HepG2 (cell line): Measurements from ENCODE around the gene CACNA2D3. TPM values are rescaled to one million over a fixed set of nuclear protein-coding genes. Genes with fewer than 3 reads are reported as not detected.

Source experiments
- ATAC-seq: fragments of 200-7000 bp; cut with Tn5 transposase; 3 replicates; pipeline ENCODE4 v1.9.1; 2020; ENCODE audit warnings: mild to moderate bottlenecking, moderate library complexity
- BruUV-seq: library from RNA; stranded (reverse); fragments of 400-500 nt; replicated peaks from 2 replicates; lab custom pipeline; 2021; lab: Mats Ljungman, UMichigan
- CTCF ChIA-PET: fragments of 300-600 bp; formaldehyde crosslinking; extraction: SDS; loops from one replicate; lab custom pipeline; 2021; ENCODE audit warnings: low total read pairs, inconsistent platforms, low intra/inter-chr PET ratio; lab: Yijun Ruan, JAX
- POLR2A ChIA-PET: fragments of 350-600 bp; sonication (Branson Sonifier 250); formaldehyde crosslinking; loops from one replicate; lab custom pipeline; 2020; ENCODE audit warnings: antibody characterized with exemption, inconsistent platforms; lab: Yijun Ruan, JAX
- DNase-seq: peaks from one replicate; pipeline ENCODE4 v3.0.0-alpha.2; 2015; ENCODE audit warnings: low spot score
- FAIRE-seq: peaks from 3 replicates; lab custom pipeline; 2011; peaks lifted over from hg19 to GRCh38; lab: Jason Lieb, UNC
- H2AFZ ChIP-seq: one replicate; pipeline ENCODE4 v1.6.1; 2011; ENCODE audit warnings: low read length, inconsistent platforms
- H3K27ac ChIP-seq: fragments of 300-600 bp; 3 replicates; pipeline ENCODE4 v1.8.0; 2011; ENCODE audit warnings: mixed run types, mild to moderate bottlenecking, mixed read lengths, low read length, inconsistent platforms; ENCODE audit not compliant: insufficient read depth; ENCODE audit errors: extremely low read length
- H3K27me3 ChIP-seq, 2 experiments: fragments of 200-600 bp in 1 of 2; 2 replicates in 1 of 2; 3 replicates in 1 of 2; pipeline versions ENCODE4 v1.6.0 to v1.8.0; 2011; ENCODE audit warnings: low read length in 2 of 2, mild to moderate bottlenecking in 2 of 2, moderate library complexity in 2 of 2, inconsistent platforms in 1 of 2; ENCODE audit not compliant: insufficient read depth in 2 of 2, control insufficient read depth in 1 of 2
- H3K36me3 ChIP-seq, 2 experiments: fragments of 200-600 bp in 1 of 2; replicated peaks in 1 of 2; 2 replicates in 1 of 2; 3 replicates in 1 of 2; pipeline versions ENCODE4 v1.5.1 to v1.8.0; 2011; ENCODE audit warnings: low read length in 2 of 2, inconsistent platforms in 1 of 2; ENCODE audit not compliant: insufficient read depth in 2 of 2, control insufficient read depth in 1 of 2
- H3K4me1 ChIP-seq: 2 replicates; pipeline ENCODE4 v1.5.1; 2012; ENCODE audit warnings: low read length, inconsistent platforms; ENCODE audit not compliant: insufficient read depth
- H3K4me2 ChIP-seq: 2 replicates; pipeline ENCODE4 v1.6.0; 2011; ENCODE audit warnings: low read depth, low read length, inconsistent platforms
- H3K4me3 ChIP-seq, 3 experiments: fragments of 200-600 bp in 1 of 3; sonication (generic), shearing (Covaris generic) in 1 of 3; replicated peaks in 1 of 3; 2 replicates each; pipeline ENCODE4 v1.5.1; 2011 to 2016; ENCODE audit warnings: low read length in 3 of 3, inconsistent platforms in 2 of 3, low read depth in 2 of 3, mild to moderate bottlenecking in 2 of 3, control low read depth in 1 of 3, mixed read lengths in 1 of 3; ENCODE audit not compliant: insufficient read depth in 1 of 3
- H3K79me2 ChIP-seq: one replicate; pipeline ENCODE4 v1.6.1; 2011; ENCODE audit warnings: low read length, inconsistent platforms; ENCODE audit not compliant: insufficient read depth
- H3K9ac ChIP-seq: 2 replicates; pipeline ENCODE4 v1.6.0; 2011; ENCODE audit warnings: mild to moderate bottlenecking, low read depth, low read length, inconsistent platforms; ENCODE audit not compliant: insufficient read depth
- H3K9me3 ChIP-seq: 2 replicates; pipeline ENCODE4 v1.5.1; 2012; ENCODE audit warnings: mild to moderate bottlenecking, low read length
- H4K20me1 ChIP-seq: 2 replicates; pipeline ENCODE4 v1.6.0; 2011; ENCODE audit warnings: inconsistent platforms, mild to moderate bottlenecking, low read length, moderate library complexity; ENCODE audit not compliant: insufficient read depth
- HES4 ChIP-seq: sonication (generic); formaldehyde crosslinking; IDR thresholded peaks from 2 replicates; pipeline ENCODE4 v1.9.0; 2021; ENCODE audit warnings: mild to moderate bottlenecking, missing genetic modification reagents, borderline replicate concordance
- HMGXB4 ChIP-seq, 2 experiments: sonication (generic) in 1 of 2; formaldehyde crosslinking in 1 of 2; IDR thresholded peaks; 2 replicates each; pipeline versions ENCODE4 v1.4.0 to v1.6.1; 2018 to 2020; ENCODE audit warnings: missing genetic modification reagents in 2 of 2, borderline replicate concordance in 1 of 2, low read depth in 1 of 2, mild to moderate bottlenecking in 1 of 2, missing biosample characterization in 1 of 2
- KAT7 ChIP-seq: IDR thresholded peaks from 2 replicates; pipeline ENCODE4 v1.6.1; 2018; ENCODE audit warnings: borderline replicate concordance, missing compliant biosample characterization
- PBX2 ChIP-seq: IDR thresholded peaks from 2 replicates; pipeline ENCODE4 v1.6.1; 2016; ENCODE audit warnings: control low read depth
- ZBTB7A ChIP-seq: sonication (generic); formaldehyde crosslinking; IDR thresholded peaks from 2 replicates; pipeline ENCODE4 v1.8.0; 2022; ENCODE audit warnings: mild to moderate bottlenecking, missing genetic modification reagents
- ZKSCAN5 ChIP-seq: sonication (generic); formaldehyde crosslinking; IDR thresholded peaks from 2 replicates; pipeline ENCODE4 v1.5.1; 2020; ENCODE audit warnings: mild to moderate bottlenecking, missing genetic modification reagents
- ZNF205 ChIP-seq: IDR thresholded peaks from 2 replicates; pipeline ENCODE4 v1.6.1; 2018; ENCODE audit warnings: missing biosample characterization, missing genetic modification reagents
- ZNF230 ChIP-seq: sonication (generic); formaldehyde crosslinking; IDR thresholded peaks from 2 replicates; pipeline ENCODE4 v1.4.0; 2020; ENCODE audit warnings: mild to moderate bottlenecking, missing genetic modification reagents
- ZNF547 ChIP-seq: sonication (generic); formaldehyde crosslinking; IDR thresholded peaks from 2 replicates; pipeline ENCODE4 v1.5.1; 2020; ENCODE audit warnings: mild to moderate bottlenecking, missing genetic modification reagents
- ZNF670 ChIP-seq: sonication (generic); formaldehyde crosslinking; IDR thresholded peaks from 2 replicates; pipeline ENCODE4 v1.8.0; 2022; ENCODE audit warnings: mild to moderate bottlenecking, missing genetic modification reagents, borderline replicate concordance
- ZSCAN20 ChIP-seq: sonication (generic); formaldehyde crosslinking; IDR thresholded peaks from 2 replicates; pipeline ENCODE4 v1.4.0; 2020; ENCODE audit warnings: missing genetic modification reagents, mild to moderate bottlenecking, borderline replicate concordance
- WGBS: methylation state at CpG from one replicate; pipeline ENCODE4 v1.1.6; 2017; ENCODE audit warnings: low lambda C conversion rate; 5-methylcytosine and 5-hydroxymethylcytosine counted together
- in situ Hi-C: cut with HindIII; loops from 2 replicates; pipeline ENCODE4 v1.10.0; 2017; ENCODE audit warnings: low pct_unique_long_range_greater_than_20kb; ENCODE audit not compliant: extremely low pct_ligation_motif_present
- intact Hi-C: fragments of 100-400 bp; cut with micrococcal nuclease; formaldehyde crosslinking; loops from one replicate; pipeline ENCODE4 v1.10.0; 2022; ENCODE audit not compliant: unreplicated experiment
- polyA plus RNA-seq, 8 experiments: library from polyadenylated mRNA; depleted of rRNA in 3 of 8; stranded (reverse) in 7 of 8; unstranded in 1 of 8; fragments of >200 nt; fragmentation: Illumina TruSeq in 4 of 8; extraction: Trizol in 4 of 8; gene quantifications; 2 replicates each; pipeline versions ENCODE4 v1.2.1 to v1.2.3, GENCODE V29; 2011 to 2016; ENCODE audit warnings: low read depth in 4 of 8, missing spikeins in 1 of 8, mixed read lengths in 1 of 8; ENCODE audit not compliant: insufficient read depth in 1 of 8
- total RNA-seq, 5 experiments: library from RNA; depleted of rRNA; stranded (reverse); fragments of >200 nt; fragmentation: Illumina TruSeq; extraction: Trizol; gene quantifications; 2 replicates each; pipeline ENCODE4 v1.2.3, GENCODE V29; 2016; ENCODE audit warnings: low read depth in 1 of 5
- TF ChIP-seq, protein P1 (sequence below): sonication (generic); formaldehyde crosslinking; IDR thresholded peaks from 2 replicates; pipeline ENCODE4 v1.4.0; 2020; ENCODE audit warnings: missing genetic modification reagents

Gene CACNA2D3
- total and polyA plus RNA-seq, 2 of the 13 experiments (the other 11 are each of a cell fraction or from before 2014, with no cell fraction given) = not detected

DNA sequence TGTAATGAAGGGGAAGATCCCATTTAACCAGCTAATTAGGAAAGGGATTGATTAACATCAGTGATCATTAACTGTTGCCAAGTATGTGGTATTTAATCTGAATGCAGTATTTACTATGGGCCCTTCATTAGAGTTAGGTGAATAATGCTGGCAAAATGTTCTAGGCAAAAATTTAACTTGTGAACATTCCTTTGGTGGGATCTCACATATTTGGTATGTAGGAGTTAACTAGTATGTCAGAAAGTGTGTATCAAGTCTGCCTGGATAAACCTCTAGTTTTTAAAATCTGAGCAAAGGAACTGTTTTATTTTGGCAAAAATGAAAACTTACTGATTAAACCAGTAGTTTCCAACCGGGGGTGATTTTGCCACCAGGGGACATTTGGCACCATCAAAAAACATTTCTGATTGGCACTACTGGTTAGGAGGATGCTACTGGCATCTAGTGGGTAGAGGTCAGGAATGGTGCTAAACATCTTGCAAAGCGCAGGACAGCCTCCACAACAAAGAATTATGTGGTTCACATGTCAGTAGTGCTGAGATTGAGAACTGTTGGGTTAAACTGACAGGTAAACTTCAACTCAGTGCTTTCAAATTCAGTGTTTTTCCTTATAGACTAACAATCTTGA lies 783.0 kb downstream of the CACNA2D3 start:
- FAIRE-seq (no peak), ATAC-seq (no peak), DNase-seq (no peak)
- POLR2A ChIA-PET = no interaction called here
- Histone ChIP-seq H3K36me3 (no peaks in the 10 kb centered on the region), H3K9me3 (no peaks in the 10 kb centered on the region), H3K4me1 (no peaks in the 10 kb centered on the region), H3K27ac (no peak overlapping the region), H3K79me2 (no peaks in the 10 kb centered on the region), H3K9ac (no peak overlapping the region), H3K27me3 (no peaks in the 10 kb centered on the region; a peak in 1 of 5 replicates), H2AFZ (no peak overlapping the region), H3K4me3 (no peak overlapping the region), H4K20me1 (no peaks in the 10 kb centered on the region), H3K4me2 (no peak overlapping the region)
- CTCF ChIA-PET = no interaction called here
- 3% methylated on average over 2 of the region's 2 CpGs for WGBS
- BruUV-seq = no TSS peak
- TF ChIP-seq KAT7 (CRISPR knock-in tag) (no peak), ZBTB7A (CRISPR knock-in tag) (no peak), ZNF670 (CRISPR knock-in tag) (no peak), ZNF547 (CRISPR knock-in tag) (no peak), ZNF205 (CRISPR knock-in tag) (no peak), HMGXB4 (CRISPR knock-in tag; IDR thresholded peaks at IDR 0.05; ENCODE audit: borderline replicate concordance in 1 of 2, low read depth in 1 of 2) (no peak), ZNF230 (CRISPR knock-in tag) (no peak), ZSCAN20 (CRISPR knock-in tag) (no peak), ZKSCAN5 (CRISPR knock-in tag) (no peak), HES4 (CRISPR knock-in tag) (no peak), PBX2 (CRISPR knock-in tag) (no peak)
- TF ChIP-seq, protein P1, sequence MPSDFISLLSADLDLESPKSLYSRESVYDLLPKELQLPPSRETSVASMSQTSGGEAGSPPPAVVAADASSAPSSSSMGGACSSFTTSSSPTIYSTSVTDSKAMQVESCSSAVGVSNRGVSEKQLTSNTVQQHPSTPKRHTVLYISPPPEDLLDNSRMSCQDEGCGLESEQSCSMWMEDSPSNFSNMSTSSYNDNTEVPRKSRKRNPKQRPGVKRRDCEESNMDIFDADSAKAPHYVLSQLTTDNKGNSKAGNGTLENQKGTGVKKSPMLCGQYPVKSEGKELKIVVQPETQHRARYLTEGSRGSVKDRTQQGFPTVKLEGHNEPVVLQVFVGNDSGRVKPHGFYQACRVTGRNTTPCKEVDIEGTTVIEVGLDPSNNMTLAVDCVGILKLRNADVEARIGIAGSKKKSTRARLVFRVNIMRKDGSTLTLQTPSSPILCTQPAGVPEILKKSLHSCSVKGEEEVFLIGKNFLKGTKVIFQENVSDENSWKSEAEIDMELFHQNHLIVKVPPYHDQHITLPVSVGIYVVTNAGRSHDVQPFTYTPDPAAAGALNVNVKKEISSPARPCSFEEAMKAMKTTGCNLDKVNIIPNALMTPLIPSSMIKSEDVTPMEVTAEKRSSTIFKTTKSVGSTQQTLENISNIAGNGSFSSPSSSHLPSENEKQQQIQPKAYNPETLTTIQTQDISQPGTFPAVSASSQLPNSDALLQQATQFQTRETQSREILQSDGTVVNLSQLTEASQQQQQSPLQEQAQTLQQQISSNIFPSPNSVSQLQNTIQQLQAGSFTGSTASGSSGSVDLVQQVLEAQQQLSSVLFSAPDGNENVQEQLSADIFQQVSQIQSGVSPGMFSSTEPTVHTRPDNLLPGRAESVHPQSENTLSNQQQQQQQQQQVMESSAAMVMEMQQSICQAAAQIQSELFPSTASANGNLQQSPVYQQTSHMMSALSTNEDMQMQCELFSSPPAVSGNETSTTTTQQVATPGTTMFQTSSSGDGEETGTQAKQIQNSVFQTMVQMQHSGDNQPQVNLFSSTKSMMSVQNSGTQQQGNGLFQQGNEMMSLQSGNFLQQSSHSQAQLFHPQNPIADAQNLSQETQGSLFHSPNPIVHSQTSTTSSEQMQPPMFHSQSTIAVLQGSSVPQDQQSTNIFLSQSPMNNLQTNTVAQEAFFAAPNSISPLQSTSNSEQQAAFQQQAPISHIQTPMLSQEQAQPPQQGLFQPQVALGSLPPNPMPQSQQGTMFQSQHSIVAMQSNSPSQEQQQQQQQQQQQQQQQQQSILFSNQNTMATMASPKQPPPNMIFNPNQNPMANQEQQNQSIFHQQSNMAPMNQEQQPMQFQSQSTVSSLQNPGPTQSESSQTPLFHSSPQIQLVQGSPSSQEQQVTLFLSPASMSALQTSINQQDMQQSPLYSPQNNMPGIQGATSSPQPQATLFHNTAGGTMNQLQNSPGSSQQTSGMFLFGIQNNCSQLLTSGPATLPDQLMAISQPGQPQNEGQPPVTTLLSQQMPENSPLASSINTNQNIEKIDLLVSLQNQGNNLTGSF (CRISPR knock-in tag) = no peak
- intact Hi-C loops = no loop called here
- in situ Hi-C loops = no loop called here
